H1 (cell line): ENCODE data around the gene HOXD10.

Experiments
- BRCA1 ChIP-seq: IDR thresholded peaks from 2 replicates; pipeline ENCODE4 v1.6.1; 2012; ENCODE audit warnings: low read depth, low read length, improper control_type of control experiment
- CEBPB ChIP-seq: IDR thresholded peaks from 2 replicates; pipeline ENCODE4 v1.6.1; 2012; ENCODE audit warnings: low read depth, low read length
- CHD2 ChIP-seq: IDR thresholded peaks from 2 replicates; pipeline ENCODE4 v1.6.1; 2012; ENCODE audit warnings: low read length, improper control_type of control experiment
- CTCF ChIP-seq, 3 experiments: IDR thresholded peaks; 1 replicate in 2 of 3; 2 replicates in 1 of 3; pipeline versions ENCODE4 v1.5.1 to v1.6.1; 2011; ENCODE audit warnings: low read length in 3 of 3, mild to moderate bottlenecking in 3 of 3, inconsistent platforms in 2 of 3, low read depth in 1 of 3, moderate library complexity in 1 of 3; ENCODE audit not compliant: insufficient read depth in 1 of 3; ENCODE audit errors: control extremely low read depth in 1 of 3
- GABPA ChIP-seq: IDR thresholded peaks from 2 replicates; pipeline ENCODE4 v1.6.1; 2011; ENCODE audit warnings: mild to moderate bottlenecking, low read length, moderate library complexity, borderline replicate concordance; ENCODE audit not compliant: insufficient read depth
- MAX ChIP-seq: IDR thresholded peaks from 2 replicates; pipeline ENCODE4 v1.6.1; 2012; ENCODE audit warnings: inconsistent platforms
- POLR2A ChIP-seq, 2 experiments: IDR thresholded peaks; 1 replicate in 1 of 2; 2 replicates in 1 of 2; pipeline ENCODE4 v1.6.1; 2011; ENCODE audit warnings: low read depth in 2 of 2, low read length in 2 of 2, mild to moderate bottlenecking in 2 of 2; ENCODE audit errors: control extremely low read depth in 1 of 2
- POLR2AphosphoS5 ChIP-seq: IDR thresholded peaks from 2 replicates; pipeline ENCODE4 v1.6.1; 2011; ENCODE audit warnings: low read depth, low read length
- RFX5 ChIP-seq: IDR thresholded peaks from 2 replicates; pipeline ENCODE4 v1.6.1; 2011; ENCODE audit warnings: low read depth, low read length, improper control_type of control experiment, borderline replicate concordance
- SIN3A ChIP-seq, 2 experiments: IDR thresholded peaks in 1 of 2; conservative IDR thresholded peaks in 1 of 2; 2 replicates each; pipeline ENCODE4 v1.6.1; 2011 to 2012; ENCODE audit warnings: low read length in 2 of 2, improper control_type of control experiment in 1 of 2, low read depth in 1 of 2, mild to moderate bottlenecking in 1 of 2
- SUZ12 ChIP-seq: fragments of 200-600 bp; sonication (generic); IDR thresholded peaks from 2 replicates; pipeline ENCODE4 v1.6.1; 2012; ENCODE audit warnings: mild to moderate bottlenecking, inconsistent platforms, low read length, moderate library complexity, mixed read lengths
- TAF1 ChIP-seq: IDR thresholded peaks from 2 replicates; pipeline ENCODE4 v1.6.1; 2011; ENCODE audit warnings: mild to moderate bottlenecking, low read depth, low read length

GRCh38 chr2:176147800-176148496 lies 31.4 kb downstream of the HOXD10 start:
- TF ChIP-seq MAX (no peak), POLR2AphosphoS5 (no peak), SUZ12 (peak; percentile 80), CEBPB (no peak), BRCA1 (no peak), CHD2 (no peak), CTCF (IDR thresholded peaks at IDR 0.05; ENCODE audit: control extremely low read depth in 1 of 3, insufficient read depth in 1 of 3, low read depth in 1 of 3, low read length in 3 of 3) (no peak), TAF1 (no peak), RFX5 (no peak), POLR2A (IDR thresholded peaks at IDR 0.05; ENCODE audit: control extremely low read depth in 1 of 2, low read depth in 2 of 2, low read length in 2 of 2) (no peak), GABPA (no peak), SIN3A (conservative IDR thresholded peaks at IDR 0.05 in 1 of 2, IDR thresholded peaks at IDR 0.05 in 1 of 2; ENCODE audit: low read depth in 1 of 2, low read length in 2 of 2) (no peak)
